ENCODE measurements around the gene TMED8.

Gene TMED8, protein sequence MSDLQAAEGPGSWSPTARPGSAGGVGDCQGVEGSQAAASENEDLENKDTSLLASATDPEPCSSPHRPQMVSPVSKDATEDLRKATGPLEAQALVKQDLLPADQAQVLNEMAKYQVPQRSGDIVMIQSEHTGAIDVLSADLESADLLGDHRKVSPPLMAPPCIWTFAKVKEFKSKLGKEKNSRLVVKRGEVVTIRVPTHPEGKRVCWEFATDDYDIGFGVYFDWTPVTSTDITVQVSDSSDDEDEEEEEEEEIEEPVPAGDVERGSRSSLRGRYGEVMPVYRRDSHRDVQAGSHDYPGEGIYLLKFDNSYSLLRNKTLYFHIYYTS

DNA sequence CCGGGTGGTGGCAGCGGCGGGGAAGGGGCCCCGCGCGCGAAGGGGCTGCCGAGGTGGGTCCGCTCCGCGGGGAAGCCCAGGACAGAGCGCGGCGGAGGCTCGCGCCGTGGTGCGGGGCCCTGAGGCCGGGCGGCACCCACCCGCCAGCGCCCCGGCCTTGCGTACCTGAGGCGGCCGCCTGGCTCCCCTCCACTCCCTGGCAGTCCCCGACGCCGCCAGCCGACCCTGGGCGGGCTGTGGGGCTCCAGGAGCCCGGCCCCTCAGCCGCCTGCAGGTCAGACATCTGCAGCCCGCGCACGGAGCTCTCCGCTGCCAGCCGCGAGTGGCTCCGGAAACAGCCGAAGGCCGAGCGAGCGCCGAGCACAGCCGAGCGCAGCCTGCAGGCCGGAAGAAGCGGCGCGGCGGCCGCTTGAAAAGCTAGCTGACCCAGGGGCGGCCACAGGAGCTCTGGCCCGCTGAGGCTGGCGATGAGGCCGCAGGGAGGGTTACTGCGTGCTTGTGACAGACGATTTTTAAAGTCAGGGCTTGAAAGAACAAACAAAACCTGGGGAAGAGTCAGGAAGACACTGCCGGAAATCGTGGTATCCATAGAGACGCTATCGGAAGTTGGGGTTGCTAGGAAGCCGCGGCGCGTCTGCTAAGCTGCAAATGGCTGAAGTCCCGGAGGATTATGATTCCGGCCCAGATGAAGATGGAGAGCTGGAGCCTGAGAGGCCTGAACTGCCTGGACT lies at the start of gene TMED8, which contains the start of gene SAMD15:
TMED8 (minus strand) TSS at position 324 of the 731 bp plus-strand sequence; CDS start at position 283, 41 bp downstream.
SAMD15 (plus strand) TSS at position 609 of the 731 bp plus-strand sequence; CDS start at position 649, 40 bp downstream.
- H3K27ac ChIP-seq (ENCODE audit: extremely low read depth, low read depth, low read length), result peak within 1 kb of the TSS; percentile 87
- POLR2A ChIA-PET, result interaction anchor here (0.6 to 1.8 kb wide), 14 partner anchors 11 to 524 kb away, joined by 3 to 11 read pairs (median 4); partner anchors contain the start of genes AHSA1, GSTZ1, POMT2 and ZDHHC22
- no peaks in the 10 kb centered on the region for H3K36me3 ChIP-seq (ENCODE audit: control insufficient read depth in 2 of 2, insufficient read depth in 1 of 2, low read length in 2 of 2)
- H3K4me1 ChIP-seq (ENCODE audit: control insufficient read depth, insufficient read depth, low read length), result peaks cover 19% of the 10 kb centered on the region
- H3K4me3 ChIP-seq (ENCODE audit: low read depth, low read length), result peak within 1 kb of the TSS; percentile 85
- H3K9me3 ChIP-seq (ENCODE audit: control insufficient read depth, insufficient read depth, low read depth, low read length), result no peaks in the 10 kb centered on the region
- CTCF ChIA-PET, result interaction anchor here (0.6 to 1.4 kb wide), 9 partner anchors 23 to 127 kb away, joined by 3 to 7 read pairs (median 4); partner anchors contain the start of genes GSTZ1 and POMT2
- TF ChIP-seq, protein P1, sequence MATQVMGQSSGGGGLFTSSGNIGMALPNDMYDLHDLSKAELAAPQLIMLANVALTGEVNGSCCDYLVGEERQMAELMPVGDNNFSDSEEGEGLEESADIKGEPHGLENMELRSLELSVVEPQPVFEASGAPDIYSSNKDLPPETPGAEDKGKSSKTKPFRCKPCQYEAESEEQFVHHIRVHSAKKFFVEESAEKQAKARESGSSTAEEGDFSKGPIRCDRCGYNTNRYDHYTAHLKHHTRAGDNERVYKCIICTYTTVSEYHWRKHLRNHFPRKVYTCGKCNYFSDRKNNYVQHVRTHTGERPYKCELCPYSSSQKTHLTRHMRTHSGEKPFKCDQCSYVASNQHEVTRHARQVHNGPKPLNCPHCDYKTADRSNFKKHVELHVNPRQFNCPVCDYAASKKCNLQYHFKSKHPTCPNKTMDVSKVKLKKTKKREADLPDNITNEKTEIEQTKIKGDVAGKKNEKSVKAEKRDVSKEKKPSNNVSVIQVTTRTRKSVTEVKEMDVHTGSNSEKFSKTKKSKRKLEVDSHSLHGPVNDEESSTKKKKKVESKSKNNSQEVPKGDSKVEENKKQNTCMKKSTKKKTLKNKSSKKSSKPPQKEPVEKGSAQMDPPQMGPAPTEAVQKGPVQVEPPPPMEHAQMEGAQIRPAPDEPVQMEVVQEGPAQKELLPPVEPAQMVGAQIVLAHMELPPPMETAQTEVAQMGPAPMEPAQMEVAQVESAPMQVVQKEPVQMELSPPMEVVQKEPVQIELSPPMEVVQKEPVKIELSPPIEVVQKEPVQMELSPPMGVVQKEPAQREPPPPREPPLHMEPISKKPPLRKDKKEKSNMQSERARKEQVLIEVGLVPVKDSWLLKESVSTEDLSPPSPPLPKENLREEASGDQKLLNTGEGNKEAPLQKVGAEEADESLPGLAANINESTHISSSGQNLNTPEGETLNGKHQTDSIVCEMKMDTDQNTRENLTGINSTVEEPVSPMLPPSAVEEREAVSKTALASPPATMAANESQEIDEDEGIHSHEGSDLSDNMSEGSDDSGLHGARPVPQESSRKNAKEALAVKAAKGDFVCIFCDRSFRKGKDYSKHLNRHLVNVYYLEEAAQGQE (tag by site-specific recombination; IDR thresholded peaks at IDR 0.05), result no peak
- TF ChIP-seq FEZF1 (tag by site-specific recombination; IDR thresholded peaks at IDR 0.05) (0 out of 2 replicates have a peak, but pooled peaks have one; percentile 19), ZNF302 (tag by site-specific recombination; IDR thresholded peaks at IDR 0.05; ENCODE audit: low read depth) (no peak), ZNF335 (tag by site-specific recombination; conservative IDR thresholded peaks at IDR 0.05) (0 out of 2 replicates have a peak, but pooled peaks have one; percentile 11), ZSCAN30 (tag by site-specific recombination; IDR thresholded peaks at IDR 0.05) (peak; percentile 49; the same call in 1 of the 2 replicates), MZF1 (tag by site-specific recombination; IDR thresholded peaks at IDR 0.05; ENCODE audit: borderline replicate concordance) (no peak), ZBTB7A (tag by site-specific recombination; IDR thresholded peaks at IDR 0.05; ENCODE audit: low read depth) (no peak), ZNF530 (tag by site-specific recombination; IDR thresholded peaks at IDR 0.05; ENCODE audit: low read depth) (no peak), ZNF623 (tag by site-specific recombination; IDR thresholded peaks at IDR 0.05) (no peak), ZNF174 (tag by site-specific recombination; IDR thresholded peaks at IDR 0.05) (no peak), ZNF677 (tag by site-specific recombination; IDR thresholded peaks at IDR 0.05) (0 out of 2 replicates have a peak, but pooled peaks have one; percentile 30), ZFP69B (tag by site-specific recombination; IDR thresholded peaks at IDR 0.05) (0 out of 2 replicates have a peak, but pooled peaks have one; percentile 3), ZNF561 (tag by site-specific recombination; IDR thresholded peaks at IDR 0.05; ENCODE audit: borderline replicate concordance) (peak; percentile 89; the same call in 1 of the 2 replicates), ZBTB17 (tag by site-specific recombination; IDR thresholded peaks at IDR 0.05) (peak; percentile 94), SP2 (tag by site-specific recombination; IDR thresholded peaks at IDR 0.05) (peak; percentile 26), YY1 (tag by site-specific recombination; IDR thresholded peaks at IDR 0.05) (0 out of 2 replicates have a peak, but pooled peaks have one; percentile 39), MYNN (tag by site-specific recombination; IDR thresholded peaks at IDR 0.05; ENCODE audit: borderline replicate concordance) (peak; percentile 83), TRIM28 (IDR thresholded peaks at IDR 0.05; ENCODE audit: borderline replicate concordance, low read length) (0 out of 2 replicates have a peak, but pooled peaks have one; percentile 25), ZNF660 (tag by site-specific recombination; IDR thresholded peaks at IDR 0.05) (peak; percentile 63; the same call in 1 of the 2 replicates)
- TF ChIP-seq, protein P2, sequence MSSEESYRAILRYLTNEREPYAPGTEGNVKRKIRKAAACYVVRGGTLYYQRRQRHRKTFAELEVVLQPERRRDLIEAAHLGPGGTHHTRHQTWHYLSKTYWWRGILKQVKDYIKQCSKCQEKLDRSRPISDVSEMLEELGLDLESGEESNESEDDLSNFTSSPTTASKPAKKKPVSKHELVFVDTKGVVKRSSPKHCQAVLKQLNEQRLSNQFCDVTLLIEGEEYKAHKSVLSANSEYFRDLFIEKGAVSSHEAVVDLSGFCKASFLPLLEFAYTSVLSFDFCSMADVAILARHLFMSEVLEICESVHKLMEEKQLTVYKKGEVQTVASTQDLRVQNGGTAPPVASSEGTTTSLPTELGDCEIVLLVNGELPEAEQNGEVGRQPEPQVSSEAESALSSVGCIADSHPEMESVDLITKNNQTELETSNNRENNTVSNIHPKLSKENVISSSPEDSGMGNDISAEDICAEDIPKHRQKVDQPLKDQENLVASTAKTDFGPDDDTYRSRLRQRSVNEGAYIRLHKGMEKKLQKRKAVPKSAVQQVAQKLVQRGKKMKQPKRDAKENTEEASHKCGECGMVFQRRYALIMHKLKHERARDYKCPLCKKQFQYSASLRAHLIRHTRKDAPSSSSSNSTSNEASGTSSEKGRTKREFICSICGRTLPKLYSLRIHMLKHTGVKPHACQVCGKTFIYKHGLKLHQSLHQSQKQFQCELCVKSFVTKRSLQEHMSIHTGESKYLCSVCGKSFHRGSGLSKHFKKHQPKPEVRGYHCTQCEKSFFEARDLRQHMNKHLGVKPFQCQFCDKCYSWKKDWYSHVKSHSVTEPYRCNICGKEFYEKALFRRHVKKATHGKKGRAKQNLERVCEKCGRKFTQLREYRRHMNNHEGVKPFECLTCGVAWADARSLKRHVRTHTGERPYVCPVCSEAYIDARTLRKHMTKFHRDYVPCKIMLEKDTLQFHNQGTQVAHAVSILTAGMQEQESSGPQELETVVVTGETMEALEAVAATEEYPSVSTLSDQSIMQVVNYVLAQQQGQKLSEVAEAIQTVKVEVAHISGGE (tag by site-specific recombination; conservative IDR thresholded peaks at IDR 0.05; ENCODE audit: low read depth), result peak; percentile 96
- TF ChIP-seq, protein P3, sequence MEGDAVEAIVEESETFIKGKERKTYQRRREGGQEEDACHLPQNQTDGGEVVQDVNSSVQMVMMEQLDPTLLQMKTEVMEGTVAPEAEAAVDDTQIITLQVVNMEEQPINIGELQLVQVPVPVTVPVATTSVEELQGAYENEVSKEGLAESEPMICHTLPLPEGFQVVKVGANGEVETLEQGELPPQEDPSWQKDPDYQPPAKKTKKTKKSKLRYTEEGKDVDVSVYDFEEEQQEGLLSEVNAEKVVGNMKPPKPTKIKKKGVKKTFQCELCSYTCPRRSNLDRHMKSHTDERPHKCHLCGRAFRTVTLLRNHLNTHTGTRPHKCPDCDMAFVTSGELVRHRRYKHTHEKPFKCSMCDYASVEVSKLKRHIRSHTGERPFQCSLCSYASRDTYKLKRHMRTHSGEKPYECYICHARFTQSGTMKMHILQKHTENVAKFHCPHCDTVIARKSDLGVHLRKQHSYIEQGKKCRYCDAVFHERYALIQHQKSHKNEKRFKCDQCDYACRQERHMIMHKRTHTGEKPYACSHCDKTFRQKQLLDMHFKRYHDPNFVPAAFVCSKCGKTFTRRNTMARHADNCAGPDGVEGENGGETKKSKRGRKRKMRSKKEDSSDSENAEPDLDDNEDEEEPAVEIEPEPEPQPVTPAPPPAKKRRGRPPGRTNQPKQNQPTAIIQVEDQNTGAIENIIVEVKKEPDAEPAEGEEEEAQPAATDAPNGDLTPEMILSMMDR (tag by site-specific recombination; IDR thresholded peaks at IDR 0.05), result peak; percentile 37; the same call in 1 of the 2 replicates
- TF ChIP-seq, protein P4, sequence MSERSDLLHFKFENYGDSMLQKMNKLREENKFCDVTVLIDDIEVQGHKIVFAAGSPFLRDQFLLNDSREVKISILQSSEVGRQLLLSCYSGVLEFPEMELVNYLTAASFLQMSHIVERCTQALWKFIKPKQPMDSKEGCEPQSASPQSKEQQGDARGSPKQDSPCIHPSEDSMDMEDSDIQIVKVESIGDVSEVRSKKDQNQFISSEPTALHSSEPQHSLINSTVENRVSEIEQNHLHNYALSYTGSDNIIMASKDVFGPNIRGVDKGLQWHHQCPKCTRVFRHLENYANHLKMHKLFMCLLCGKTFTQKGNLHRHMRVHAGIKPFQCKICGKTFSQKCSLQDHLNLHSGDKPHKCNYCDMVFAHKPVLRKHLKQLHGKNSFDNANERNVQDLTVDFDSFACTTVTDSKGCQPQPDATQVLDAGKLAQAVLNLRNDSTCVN (tag by site-specific recombination; optimal IDR thresholded peaks at IDR 0.05), result peak; percentile 42
- TF ChIP-seq, protein P5, sequence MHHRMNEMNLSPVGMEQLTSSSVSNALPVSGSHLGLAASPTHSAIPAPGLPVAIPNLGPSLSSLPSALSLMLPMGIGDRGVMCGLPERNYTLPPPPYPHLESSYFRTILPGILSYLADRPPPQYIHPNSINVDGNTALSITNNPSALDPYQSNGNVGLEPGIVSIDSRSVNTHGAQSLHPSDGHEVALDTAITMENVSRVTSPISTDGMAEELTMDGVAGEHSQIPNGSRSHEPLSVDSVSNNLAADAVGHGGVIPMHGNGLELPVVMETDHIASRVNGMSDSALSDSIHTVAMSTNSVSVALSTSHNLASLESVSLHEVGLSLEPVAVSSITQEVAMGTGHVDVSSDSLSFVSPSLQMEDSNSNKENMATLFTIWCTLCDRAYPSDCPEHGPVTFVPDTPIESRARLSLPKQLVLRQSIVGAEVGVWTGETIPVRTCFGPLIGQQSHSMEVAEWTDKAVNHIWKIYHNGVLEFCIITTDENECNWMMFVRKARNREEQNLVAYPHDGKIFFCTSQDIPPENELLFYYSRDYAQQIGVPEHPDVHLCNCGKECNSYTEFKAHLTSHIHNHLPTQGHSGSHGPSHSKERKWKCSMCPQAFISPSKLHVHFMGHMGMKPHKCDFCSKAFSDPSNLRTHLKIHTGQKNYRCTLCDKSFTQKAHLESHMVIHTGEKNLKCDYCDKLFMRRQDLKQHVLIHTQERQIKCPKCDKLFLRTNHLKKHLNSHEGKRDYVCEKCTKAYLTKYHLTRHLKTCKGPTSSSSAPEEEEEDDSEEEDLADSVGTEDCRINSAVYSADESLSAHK (tag by site-specific recombination; IDR thresholded peaks at IDR 0.05), result no peak
